ENCODE results near the gene EXOC1L. TPM values are rescaled to one million over a fixed set of nuclear protein-coding genes. Genes with fewer than 3 reads are reported as not detected.
A peak's percentile ranks its signal among the peaks of the same experiment; 100 is the strongest.

The EXOC1L gene
- total and polyA plus RNA-seq, 9 of the 15 experiments (the other 6 are each of a cell fraction or from before 2014, with no cell fraction given) = 0.38 to 3.9 (median 1.0) TPM; not detected in 1

DNA sequence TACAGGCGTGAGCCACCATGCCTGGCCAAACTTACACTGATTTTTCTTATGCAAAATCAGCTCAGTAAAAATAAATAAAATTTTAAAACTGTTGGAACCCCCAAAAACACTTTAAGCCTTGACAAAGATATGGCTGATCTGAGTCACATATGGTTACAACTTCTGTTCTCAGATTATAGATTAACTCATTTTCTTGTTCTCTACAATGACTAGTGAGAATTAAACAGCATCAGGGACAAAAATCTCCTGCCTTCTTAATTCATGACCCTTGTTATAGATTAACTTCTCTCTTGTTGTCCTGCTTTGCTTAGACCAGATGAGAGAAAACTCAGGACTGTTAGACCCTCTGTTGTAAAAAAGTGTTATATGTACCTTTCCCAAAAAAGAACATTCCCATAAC, 24.2 kb upstream of the EXOC1L start (continued):
- TF ChIP-seq ZNF41 (CRISPR knock-in tag; conservative IDR thresholded peaks at IDR 0.05) (no peak), CHD4 (IDR thresholded peaks at IDR 0.05; ENCODE audit: insufficient read depth, insufficient replicate concordance, low read depth, low read length, poor library complexity, severe bottlenecking) (no peak), POLR2B (IDR thresholded peaks at IDR 0.05; ENCODE audit: low read depth, partially characterized antibody) (no peak), KAT8 (IDR thresholded peaks at IDR 0.05; ENCODE audit: low read depth) (no peak)
- TF ChIP-seq, protein P1, sequence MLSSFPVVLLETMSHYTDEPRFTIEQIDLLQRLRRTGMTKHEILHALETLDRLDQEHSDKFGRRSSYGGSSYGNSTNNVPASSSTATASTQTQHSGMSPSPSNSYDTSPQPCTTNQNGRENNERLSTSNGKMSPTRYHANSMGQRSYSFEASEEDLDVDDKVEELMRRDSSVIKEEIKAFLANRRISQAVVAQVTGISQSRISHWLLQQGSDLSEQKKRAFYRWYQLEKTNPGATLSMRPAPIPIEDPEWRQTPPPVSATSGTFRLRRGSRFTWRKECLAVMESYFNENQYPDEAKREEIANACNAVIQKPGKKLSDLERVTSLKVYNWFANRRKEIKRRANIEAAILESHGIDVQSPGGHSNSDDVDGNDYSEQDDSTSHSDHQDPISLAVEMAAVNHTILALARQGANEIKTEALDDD (IDR thresholded peaks at IDR 0.05) = no peak
- TF ChIP-seq, protein P2, sequence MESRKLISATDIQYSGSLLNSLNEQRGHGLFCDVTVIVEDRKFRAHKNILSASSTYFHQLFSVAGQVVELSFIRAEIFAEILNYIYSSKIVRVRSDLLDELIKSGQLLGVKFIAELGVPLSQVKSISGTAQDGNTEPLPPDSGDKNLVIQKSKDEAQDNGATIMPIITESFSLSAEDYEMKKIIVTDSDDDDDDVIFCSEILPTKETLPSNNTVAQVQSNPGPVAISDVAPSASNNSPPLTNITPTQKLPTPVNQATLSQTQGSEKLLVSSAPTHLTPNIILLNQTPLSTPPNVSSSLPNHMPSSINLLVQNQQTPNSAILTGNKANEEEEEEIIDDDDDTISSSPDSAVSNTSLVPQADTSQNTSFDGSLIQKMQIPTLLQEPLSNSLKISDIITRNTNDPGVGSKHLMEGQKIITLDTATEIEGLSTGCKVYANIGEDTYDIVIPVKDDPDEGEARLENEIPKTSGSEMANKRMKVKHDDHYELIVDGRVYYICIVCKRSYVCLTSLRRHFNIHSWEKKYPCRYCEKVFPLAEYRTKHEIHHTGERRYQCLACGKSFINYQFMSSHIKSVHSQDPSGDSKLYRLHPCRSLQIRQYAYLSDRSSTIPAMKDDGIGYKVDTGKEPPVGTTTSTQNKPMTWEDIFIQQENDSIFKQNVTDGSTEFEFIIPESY (CRISPR knock-in tag; IDR thresholded peaks at IDR 0.05) = no peak

DNA sequence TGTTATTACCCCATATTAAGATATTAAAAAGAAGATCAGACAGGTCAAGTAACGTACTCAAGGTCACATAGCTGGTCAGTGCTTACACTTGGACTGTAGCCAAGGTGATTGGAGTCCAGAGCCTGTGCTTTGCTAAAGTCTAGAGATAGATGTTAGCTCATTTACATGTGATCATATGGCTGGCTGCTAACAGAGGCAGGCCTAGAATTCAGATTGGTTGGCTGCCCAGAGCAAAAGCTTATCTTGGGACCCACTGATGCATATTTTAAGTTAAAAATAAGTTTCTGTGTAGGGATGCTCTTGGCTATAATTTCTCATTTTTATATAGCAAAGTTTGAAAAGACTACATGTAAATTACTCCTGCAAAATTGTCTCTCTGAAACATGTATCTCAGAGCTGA, 18.1 kb upstream of the EXOC1L start:
- FAIRE-seq (no peak), DNase-seq (ENCODE audit: extremely low read depth in 1 of 4, low spot score in 3 of 4) (peak in 1 of 4 experiments; percentile 19)

More for the DNA sequence above, 18.1 kb upstream of the EXOC1L start:
- no TSS peak for BruUV-seq (replicated peaks)
- no peaks in the 10 kb centered on the region for H3K9me1 ChIP-seq (ENCODE audit: control insufficient read depth, insufficient read depth, low read length)
- no peaks in the 10 kb centered on the region; a peak in 1 of 5 replicates for H3K27me3 ChIP-seq (ENCODE audit: control insufficient read depth in 2 of 2, insufficient read depth in 2 of 2, low read length in 2 of 2)
- H3K4me2 ChIP-seq (ENCODE audit: insufficient read depth, low read length) = no peak overlapping the region
- H3K9ac ChIP-seq (ENCODE audit: insufficient read depth in 1 of 2, low read depth in 2 of 2, low read length in 2 of 2) = no peak overlapping the region
- TF ChIP-seq SAFB (IDR thresholded peaks at IDR 0.05; ENCODE audit: borderline replicate concordance, low read depth, low read length) = no peak
- TF ChIP-seq NFIC (IDR thresholded peaks at IDR 0.05) = peak; percentile 47; the same call in 1 of the 2 replicates
- TF ChIP-seq BCOR (IDR thresholded peaks at IDR 0.05) = no peak
- no peak for ATAC-seq
- no peaks in the 10 kb centered on the region for H3K4me1 ChIP-seq (replicated peaks in 1 of 2; ENCODE audit: control insufficient read depth in 2 of 2, insufficient read depth in 2 of 2, low read length in 2 of 2)
- no peaks in the 10 kb centered on the region for H3K9me3 ChIP-seq (replicated peaks; ENCODE audit: control insufficient read depth, insufficient read depth, low read depth, low read length)
- ChIA-PET POLR2A (interaction anchor here (1.2 to 1.3 kb wide), 2 partner anchors 18 to 29 kb away, joined by 3 to 5 read pairs; partner anchors contain the start of gene EXOC1L), CTCF (ENCODE audit: low intra/inter-chr PET ratio) (no interaction called here)
- no peaks in the 10 kb centered on the region for H3K79me2 ChIP-seq (ENCODE audit: control insufficient read depth, insufficient read depth, low read length)
- no peak overlapping the region for H3K27ac ChIP-seq (ENCODE audit: extremely low read depth, low read depth, low read length)
- intact Hi-C loops (cut with micrococcal nuclease) (no loop called here), in situ Hi-C loops (cut with MboI) (no loop called here)
- no peaks in the 10 kb centered on the region for H4K20me1 ChIP-seq (replicated peaks; ENCODE audit: control insufficient read depth, insufficient read depth, low read length)
- WGBS (ENCODE audit: insufficient coverage, low coverage, missing lambda C conversion rate) = 13% methylated on average over 1 of the region's 1 CpG
- no peak overlapping the region for H3K4me3 ChIP-seq
- H3K36me3 ChIP-seq (ENCODE audit: control insufficient read depth, insufficient read depth, low read length) = no peaks in the 10 kb centered on the region
- H2AFZ ChIP-seq (ENCODE audit: low read depth, low read length) = no peak overlapping the region
